Small intestine (tissue), 7 donors: ENCODE results near the gene SLC34A2. TPM values are rescaled to one million over a fixed set of nuclear protein-coding genes. Genes with fewer than 3 reads are reported as not detected.

ENCODE experiments used
- DNase-seq, 2 donors: peaks; one replicate each; pipeline versions ENCODE4 v3.0.0 to v3.0.0-alpha.2; 2013
- FAIRE-seq: peaks from 2 replicates; lab custom pipeline; 2012; peaks lifted over from hg19 to GRCh38; lab: Jason Lieb, UNC
- H3K27ac ChIP-seq, 3 donors: one replicate each; pipeline ENCODE4 v1.5.1; 2013; ENCODE audit warnings: low read length in 2 of 3, mild to moderate bottlenecking in 2 of 3, control low read depth in 1 of 3, inconsistent platforms in 1 of 3, low read depth in 1 of 3, moderate library complexity in 1 of 3
- H3K27me3 ChIP-seq, 3 donors: one replicate each; pipeline ENCODE4 v1.6.1; 2013; ENCODE audit warnings: low read length in 3 of 3, inconsistent platforms in 1 of 3; ENCODE audit not compliant: control insufficient read depth in 3 of 3, insufficient read depth in 3 of 3
- H3K36me3 ChIP-seq, 3 donors: one replicate each; pipeline ENCODE4 v1.6.1; 2013; ENCODE audit warnings: low read length in 3 of 3, inconsistent platforms in 1 of 3, low read depth in 1 of 3, mild to moderate bottlenecking in 1 of 3, moderate library complexity in 1 of 3; ENCODE audit not compliant: control insufficient read depth in 3 of 3, insufficient read depth in 2 of 3
- H3K4me1 ChIP-seq, 3 donors: one replicate each; pipeline ENCODE4 v1.6.1; 2013; ENCODE audit warnings: low read length in 2 of 3, inconsistent platforms in 1 of 3, low read depth in 1 of 3, mild to moderate bottlenecking in 1 of 3, moderate library complexity in 1 of 3; ENCODE audit not compliant: control insufficient read depth in 3 of 3, insufficient read depth in 2 of 3
- H3K4me3 ChIP-seq, 3 donors: one replicate each; pipeline ENCODE4 v1.5.1; 2013; ENCODE audit warnings: low read length in 3 of 3, control low read depth in 1 of 3, inconsistent platforms in 1 of 3, low read depth in 1 of 3, mild to moderate bottlenecking in 1 of 3, moderate library complexity in 1 of 3
- H3K9me3 ChIP-seq, 2 donors: one replicate each; pipeline ENCODE4 v1.6.1; 2013; ENCODE audit warnings: low read depth in 1 of 2, low read length in 1 of 2; ENCODE audit not compliant: control insufficient read depth in 2 of 2, insufficient read depth in 1 of 2
- WGBS, 3 donors: extraction: QIAGEN DNeasy Blood & Tissue Kit; methylation state at CpG; one replicate each; pipeline ENCODE4 v1.1.7; 2013; 5-methylcytosine and 5-hydroxymethylcytosine counted together
- polyA plus RNA-seq, 4 donors: library from polyadenylated mRNA; stranded (reverse) in 3 of 4; unstranded in 1 of 4; fragments of 200-250 nt in 3 of 4; fragments of 120-200 nt in 1 of 4; gene quantifications; one replicate each; pipeline versions ENCODE4 v1.2.1 to v1.2.3, GENCODE V29; 2013
- donor health status: healthy with polysubstance abuse.
- donor health status: control.
- donor health status: control.
- donor health status: Bipolar disorder and iron deficiency.
- donor health status: healthy.

Gene SLC34A2
- polyA plus RNA-seq, 4 donors, result 0.09 to 28.6 (median 2.5) TPM

DNA sequence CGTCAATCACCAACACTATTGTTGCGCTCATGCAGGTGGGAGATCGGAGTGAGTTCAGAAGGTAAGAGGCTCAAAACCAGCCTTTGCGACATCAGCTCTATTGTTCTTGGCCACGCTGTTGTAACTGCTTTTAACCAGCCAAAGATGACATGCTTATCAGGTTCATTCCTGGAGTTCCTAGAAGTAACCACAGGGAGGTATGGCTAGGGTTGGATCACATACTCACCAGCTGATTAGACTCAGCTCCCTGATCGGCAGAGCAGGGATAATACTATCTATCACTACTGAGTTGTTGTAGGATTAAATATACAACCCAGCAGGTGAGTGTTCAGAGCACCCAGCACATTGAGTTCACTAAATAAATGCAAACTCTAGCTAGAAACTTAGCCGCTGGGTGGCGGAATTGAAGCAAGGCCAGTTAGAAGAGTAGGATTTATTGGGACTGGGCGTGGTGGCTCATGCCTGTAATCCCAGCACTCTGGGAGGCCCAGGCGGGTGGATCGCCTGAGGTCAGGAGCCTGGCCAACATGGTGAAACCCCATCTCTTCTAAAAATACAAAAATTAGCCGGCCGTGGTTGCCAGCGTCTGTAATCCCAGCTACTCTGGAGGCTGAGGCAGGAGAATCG is 12.4 kb downstream of the SLC34A2 start:
- no peaks in the 10 kb centered on the region for H3K4me1 ChIP-seq
- peaks cover 0 to 19% (median 2%) of the 10 kb centered on the region in 3 donors for H3K36me3 ChIP-seq
- no peak overlapping the region for H3K27ac ChIP-seq
- peaks cover 0 to 1% (median 0%) of the 10 kb centered on the region in 3 donors for H3K27me3 ChIP-seq
- DNase-seq, result no peak
- H3K4me3 ChIP-seq, result no peak overlapping the region
- H3K9me3 ChIP-seq, result no peaks in the 10 kb centered on the region
- no peak for FAIRE-seq
- WGBS, 3 donors, result 89 to 90% (median 89%) methylated on average over 15 of the region's 15 CpGs

DNA sequence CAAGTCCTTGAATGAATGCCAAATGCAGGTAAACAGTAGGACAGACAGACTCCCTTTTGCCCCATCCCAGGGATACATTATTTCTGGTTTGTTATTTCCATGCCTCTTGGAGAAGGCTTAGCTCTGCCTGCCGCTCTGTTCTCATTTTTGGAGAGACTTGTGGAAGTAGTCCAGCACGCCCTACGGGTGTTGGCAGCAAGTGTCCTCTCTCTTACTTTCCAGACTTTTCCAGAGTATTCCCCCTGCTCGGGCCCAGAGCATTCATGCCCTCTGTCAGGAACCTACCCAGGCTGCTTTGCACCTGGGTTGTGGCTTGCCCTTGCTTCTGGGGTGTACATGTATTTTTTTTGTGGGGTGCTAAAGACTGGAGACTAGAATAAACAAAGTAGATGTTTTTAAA is 15.3 kb downstream of the SLC34A2 start:
- FAIRE-seq (no peak), DNase-seq (no peak)
- Histone ChIP-seq H3K36me3 (peaks cover 2 to 23% (median 3%) of the 10 kb centered on the region in 3 donors), H3K27ac (no peak overlapping the region), H3K27me3 (no peaks in the 10 kb centered on the region), H3K4me1 (no peaks in the 10 kb centered on the region), H3K4me3 (no peak overlapping the region), H3K9me3 (no peaks in the 10 kb centered on the region)
- WGBS, 3 donors, result 81 to 89% (median 85%) methylated on average over 4 of the region's 4 CpGs

DNA sequence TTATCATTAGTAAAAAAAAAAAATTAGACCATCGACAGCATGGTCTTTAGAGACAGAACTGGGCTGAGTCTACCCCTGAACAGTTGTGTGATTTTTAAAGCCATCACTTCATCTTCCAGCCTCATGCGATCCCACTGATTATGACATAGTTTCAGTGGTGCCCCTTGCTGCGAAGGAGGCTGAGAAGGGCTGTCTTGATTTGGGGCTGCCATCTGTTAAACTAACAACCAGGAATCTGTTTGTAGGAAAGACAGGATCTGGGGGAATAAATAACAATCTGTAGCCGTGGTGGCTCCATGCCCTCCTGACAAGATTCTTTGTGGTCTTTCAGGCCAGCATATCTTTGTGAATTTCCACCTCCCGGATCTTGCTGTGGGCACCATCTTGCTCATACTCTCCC is 17.1 kb downstream of the SLC34A2 start:
- Histone ChIP-seq H3K4me1 (peaks cover 0 to 2% (median 0%) of the 10 kb centered on the region in 3 donors), H3K4me3 (no peak overlapping the region), H3K36me3 (peaks cover 0 to 27% (median 3%) of the 10 kb centered on the region in 3 donors), H3K27ac (no peak overlapping the region), H3K9me3 (no peaks in the 10 kb centered on the region), H3K27me3 (no peaks in the 10 kb centered on the region)
- no peak for FAIRE-seq
- WGBS, 3 donors, result 91 to 96% (median 92%) methylated on average over 5 of the region's 5 CpGs
- DNase-seq, result no peak

DNA sequence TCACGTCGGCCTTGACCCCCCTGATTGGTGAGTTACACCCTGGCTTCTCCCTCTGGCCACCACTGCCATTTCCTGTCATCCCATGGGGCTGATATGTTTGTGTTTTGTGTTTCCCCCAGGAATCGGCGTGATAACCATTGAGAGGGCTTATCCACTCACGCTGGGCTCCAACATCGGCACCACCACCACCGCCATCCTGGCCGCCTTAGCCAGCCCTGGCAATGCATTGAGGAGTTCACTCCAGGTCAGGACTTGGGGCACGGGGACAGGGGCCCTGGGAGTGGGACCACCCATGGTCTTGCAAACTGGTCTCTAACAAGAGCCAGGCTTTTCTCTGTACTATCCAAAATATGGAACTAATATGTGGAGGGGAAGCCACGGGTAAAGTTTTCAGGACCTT is 18.7 kb downstream of the SLC34A2 start:
- H3K27me3 ChIP-seq, result no peaks in the 10 kb centered on the region
- H3K36me3 ChIP-seq, result peaks cover 0 to 30% (median 3%) of the 10 kb centered on the region in 3 donors
- FAIRE-seq (no peak), DNase-seq (no peak)
- H3K4me3 ChIP-seq, result no peak overlapping the region
- H3K4me1 ChIP-seq, result peaks cover 0 to 2% (median 0%) of the 10 kb centered on the region in 3 donors
- no peaks in the 10 kb centered on the region for H3K9me3 ChIP-seq
- 93 to 96% (median 93%) methylated on average over 10 of the region's 10 CpGs for WGBS, 3 donors
- H3K27ac ChIP-seq, result no peak overlapping the region

DNA sequence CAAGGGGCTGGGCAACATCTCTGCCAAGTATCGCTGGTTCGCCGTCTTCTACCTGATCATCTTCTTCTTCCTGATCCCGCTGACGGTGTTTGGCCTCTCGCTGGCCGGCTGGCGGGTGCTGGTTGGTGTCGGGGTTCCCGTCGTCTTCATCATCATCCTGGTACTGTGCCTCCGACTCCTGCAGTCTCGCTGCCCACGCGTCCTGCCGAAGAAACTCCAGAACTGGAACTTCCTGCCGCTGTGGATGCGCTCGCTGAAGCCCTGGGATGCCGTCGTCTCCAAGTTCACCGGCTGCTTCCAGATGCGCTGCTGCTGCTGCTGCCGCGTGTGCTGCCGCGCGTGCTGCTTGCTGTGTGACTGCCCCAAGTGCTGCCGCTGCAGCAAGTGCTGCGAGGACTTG is 20.6 kb downstream of the SLC34A2 start:
- no peak overlapping the region for H3K27ac ChIP-seq
- H3K36me3 ChIP-seq, result peaks cover 0 to 27% (median 3%) of the 10 kb centered on the region in 3 donors
- DNase-seq, result no peak
- no peaks in the 10 kb centered on the region for H3K27me3 ChIP-seq
- FAIRE-seq, result no peak
- H3K4me1 ChIP-seq, result peaks cover 0 to 2% (median 0%) of the 10 kb centered on the region in 3 donors
- H3K9me3 ChIP-seq, result no peaks in the 10 kb centered on the region
- 95 to 98% (median 97%) methylated on average over 26 to 30 of the region's 30 CpGs for WGBS, 3 donors
- no peak overlapping the region for H3K4me3 ChIP-seq

DNA sequence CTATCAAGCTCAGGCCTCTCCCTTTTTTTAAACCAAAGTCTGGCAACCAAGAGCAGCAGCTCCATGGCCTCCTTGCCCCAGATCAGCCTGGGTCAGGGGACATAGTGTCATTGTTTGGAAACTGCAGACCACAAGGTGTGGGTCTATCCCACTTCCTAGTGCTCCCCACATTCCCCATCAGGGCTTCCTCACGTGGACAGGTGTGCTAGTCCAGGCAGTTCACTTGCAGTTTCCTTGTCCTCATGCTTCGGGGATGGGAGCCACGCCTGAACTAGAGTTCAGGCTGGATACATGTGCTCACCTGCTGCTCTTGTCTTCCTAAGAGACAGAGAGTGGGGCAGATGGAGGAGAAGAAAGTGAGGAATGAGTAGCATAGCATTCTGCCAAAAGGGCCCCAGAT is 21.5 kb downstream of the SLC34A2 start:
- Histone ChIP-seq H3K27ac (no peak overlapping the region), H3K4me3 (no peak overlapping the region), H3K9me3 (no peaks in the 10 kb centered on the region), H3K4me1 (peaks cover 0 to 2% (median 0%) of the 10 kb centered on the region in 3 donors), H3K36me3 (peaks cover 0 to 25% (median 3%) of the 10 kb centered on the region in 3 donors), H3K27me3 (no peaks in the 10 kb centered on the region)
- DNase-seq (peak in 1 of 2 donors; percentile 81), FAIRE-seq (no peak)
- WGBS, 3 donors, result 8 to 62% (median 26%) methylated on average over 3 of the region's 3 CpGs

DNA sequence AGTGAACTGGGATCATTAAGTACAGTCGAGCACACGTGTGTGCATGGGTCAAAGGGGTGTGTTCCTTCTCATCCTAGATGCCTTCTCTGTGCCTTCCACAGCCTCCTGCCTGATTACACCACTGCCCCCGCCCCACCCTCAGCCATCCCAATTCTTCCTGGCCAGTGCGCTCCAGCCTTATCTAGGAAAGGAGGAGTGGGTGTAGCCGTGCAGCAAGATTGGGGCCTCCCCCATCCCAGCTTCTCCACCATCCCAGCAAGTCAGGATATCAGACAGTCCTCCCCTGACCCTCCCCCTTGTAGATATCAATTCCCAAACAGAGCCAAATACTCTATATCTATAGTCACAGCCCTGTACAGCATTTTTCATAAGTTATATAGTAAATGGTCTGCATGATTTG is 22.3 kb downstream of the SLC34A2 start:
- 79 to 93% (median 84%) methylated on average over 5 of the region's 5 CpGs for WGBS, 3 donors
- H3K27ac ChIP-seq, result no peak overlapping the region
- H3K4me1 ChIP-seq, result peaks cover 0 to 2% (median 0%) of the 10 kb centered on the region in 3 donors
- H3K4me3 ChIP-seq, result no peak overlapping the region
- no peak for DNase-seq
- H3K36me3 ChIP-seq, result peaks cover 0 to 25% (median 3%) of the 10 kb centered on the region in 3 donors
- H3K9me3 ChIP-seq, result no peaks in the 10 kb centered on the region
- no peak for FAIRE-seq
- H3K27me3 ChIP-seq, result no peaks in the 10 kb centered on the region

DNA sequence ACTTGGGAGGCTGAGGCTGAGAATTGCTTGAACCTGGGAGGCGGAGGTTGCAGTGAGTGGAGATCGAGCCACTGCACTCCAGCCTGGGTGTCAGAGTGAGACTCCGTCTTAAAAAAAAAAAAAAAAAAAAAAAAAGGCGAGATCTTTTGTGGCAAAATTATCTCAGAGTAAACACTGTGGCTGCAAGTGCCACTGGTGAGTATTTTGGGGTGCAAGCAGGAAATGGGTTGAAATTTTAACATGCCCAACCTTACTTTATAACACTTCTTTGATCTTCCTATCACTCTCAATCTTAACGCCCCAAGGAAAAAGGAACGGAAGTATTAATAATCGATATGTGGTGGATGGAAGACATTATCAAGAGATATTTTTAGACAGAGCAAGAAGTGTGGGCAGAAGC is 32.1 kb downstream of the SLC34A2 start:
- FAIRE-seq (no peak), DNase-seq (no peak)
- no peak overlapping the region for H3K4me3 ChIP-seq
- no peaks in the 10 kb centered on the region for H3K4me1 ChIP-seq
- H3K27me3 ChIP-seq, result no peaks in the 10 kb centered on the region
- no peaks in the 10 kb centered on the region for H3K36me3 ChIP-seq
- no peak overlapping the region for H3K27ac ChIP-seq
- H3K9me3 ChIP-seq, result peaks cover 0 to 8% of the 10 kb centered on the region in 2 donors
- 68 to 89% (median 89%) methylated on average over 7 of the region's 7 CpGs for WGBS, 3 donors
